HG02938 (cell line): Measurements from ENCODE around the gene ZMYND15.

Experiments
- ATAC-seq: cut with Tn5 transposase; IDR thresholded peaks from one replicate; pipeline ENCODE4 v1.9.1; 2021; ENCODE audit warnings: mild to moderate bottlenecking, moderate library complexity; ENCODE audit not compliant: unreplicated experiment

Gene ZMYND15

GRCh38 chr17:4715063-4715744 is 24.4 kb upstream of the ZMYND15 start:
- ATAC-seq: no peak

- no peak for ATAC-seq
Measured at GRCh38 chr17:4716081-4716480, 23.6 kb upstream of the ZMYND15 start.

- no peak for ATAC-seq
Measured at GRCh38 chr17:4717791-4718190, 21.8 kb upstream of the ZMYND15 start.

- no peak for ATAC-seq
Measured at GRCh38 chr17:4718276-4718675, 21.4 kb upstream of the ZMYND15 start.

- ATAC-seq: no peak
Measured at GRCh38 chr17:4719146-4719545, 20.5 kb upstream of the ZMYND15 start.

- ATAC-seq: no peak
Measured at GRCh38 chr17:4719684-4720221, 19.9 kb upstream of the ZMYND15 start.

- ATAC-seq: no peak
Measured at GRCh38 chr17:4720787-4721186, 18.8 kb upstream of the ZMYND15 start.

- no peak for ATAC-seq
Measured at GRCh38 chr17:4721203-4722135, 18.2 kb upstream of the ZMYND15 start.

GRCh38 chr17:4722678-4723240 is 16.9 kb upstream of the ZMYND15 start:
- ATAC-seq: no peak

- no peak for ATAC-seq
Measured at GRCh38 chr17:4724650-4725049, 15.0 kb upstream of the ZMYND15 start.

GRCh38 chr17:4725646-4726310 is 13.9 kb upstream of the ZMYND15 start:
- ATAC-seq: no peak

- no peak for ATAC-seq
Measured at GRCh38 chr17:4728124-4728523, 11.5 kb upstream of the ZMYND15 start.

GRCh38 chr17:4733073-4733531 is 6.5 kb upstream of the ZMYND15 start:
- ATAC-seq: no peak

- ATAC-seq: no peak
Measured at GRCh38 chr17:4734857-4735475, 4.7 kb upstream of the ZMYND15 start.

- ATAC-seq: no peak
Measured at GRCh38 chr17:4735876-4736651, 3.6 kb upstream of the ZMYND15 start.

- no peak for ATAC-seq
Measured at GRCh38 chr17:4738136-4739121, 1.2 kb upstream of the ZMYND15 start.

- no peak for ATAC-seq
Measured at GRCh38 chr17:4740025-4740351, 355 bp downstream of the ZMYND15 start.

- no peak for ATAC-seq
Measured at GRCh38 chr17:4740584-4740983, 951 bp downstream of the ZMYND15 start.

- no peak for ATAC-seq
Measured at GRCh38 chr17:4741544-4741943, 1.9 kb downstream of the ZMYND15 start.
